Cardiac fibroblast (primary cell): ENCODE data around the gene ZNF500.

ENCODE experiments used
- DNase-seq, 2 donors: peaks; one replicate each; pipeline versions ENCODE4 v3.0.0 to v3.0.0-alpha.2; 2010; ENCODE audit warnings: low read depth in 2 of 2
- H3K4me3 ChIP-seq, 2 donors: replicated peaks in 1 of 2; 1 replicate in 1 of 2; 2 replicates in 1 of 2; pipeline ENCODE4 v1.5.1; 2011; ENCODE audit warnings: low read depth in 2 of 2, low read length in 2 of 2, mild to moderate bottlenecking in 2 of 2, moderate library complexity in 1 of 2
- CTCF ChIP-seq: IDR thresholded peaks from one replicate; pipeline ENCODE4 v1.5.1; 2011; ENCODE audit warnings: low read depth, mild to moderate bottlenecking, low read length, inconsistent platforms

ZNF500 gene

GRCh38 chr16:4806280-4806679 lies 39.3 kb upstream of the ZNF500 start:
- DNase-seq, result no peak
- no peak for TF ChIP-seq CTCF
- no peak overlapping the region for H3K4me3 ChIP-seq

GRCh38 chr16:4805231-4805630 lies 38.3 kb upstream of the ZNF500 start:
- peak in 1 of 2 donors; percentile 26 for DNase-seq
- H3K4me3 ChIP-seq, result no peak overlapping the region
- no peak for TF ChIP-seq CTCF

- H3K4me3 ChIP-seq, result no peak overlapping the region
- TF ChIP-seq CTCF, result no peak
- no peak for DNase-seq
These were observed 37.2 kb upstream of the ZNF500 start for GRCh38 chr16:4803898-4804762.

- peak overlapping the region in 1 of 2 donors; percentile 78 for H3K4me3 ChIP-seq
- peak in 1 of 2 donors; percentile 8 for DNase-seq
- no peak for TF ChIP-seq CTCF
These were observed 36.5 kb upstream of the ZNF500 start for GRCh38 chr16:4803401-4803844.

DNA sequence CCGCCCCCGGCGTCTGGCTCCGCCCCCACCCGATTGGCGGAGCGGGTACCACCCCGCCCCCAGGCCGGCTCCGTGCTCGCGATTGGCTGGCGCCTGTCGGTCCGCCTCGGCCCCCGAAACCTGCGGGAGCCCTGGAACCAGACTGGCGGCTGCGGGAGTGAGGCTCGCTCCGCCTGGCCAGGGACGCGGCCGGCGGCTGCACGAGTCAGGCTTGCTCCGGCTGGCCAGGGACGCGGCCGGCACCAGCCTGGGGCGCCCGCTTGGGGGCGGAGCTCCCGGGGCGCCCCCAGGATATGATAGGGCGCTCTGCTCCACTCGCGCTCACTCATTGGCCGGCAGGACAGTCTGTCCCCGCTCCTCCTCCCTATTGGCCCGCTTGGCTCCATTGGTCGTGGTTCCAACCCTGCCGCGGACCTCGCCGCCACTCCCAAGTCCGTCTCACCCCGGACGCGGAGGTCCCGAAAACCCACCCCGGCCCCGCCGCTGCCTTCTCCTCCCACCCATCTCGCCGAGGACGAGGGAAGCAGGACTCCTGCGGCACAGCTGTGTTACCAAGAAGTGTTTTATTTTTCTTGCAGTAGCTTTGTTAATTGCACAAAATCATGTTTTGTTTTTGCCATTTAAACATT lies 35.8 kb upstream of the ZNF500 start:
- peak overlapping the region; percentile 67 to 78 for H3K4me3 ChIP-seq
- TF ChIP-seq CTCF, result no peak
- DNase-seq, result peak; percentile 92 to 93

- no peak for TF ChIP-seq CTCF
- DNase-seq, result peak; percentile 19 to 52
- H3K4me3 ChIP-seq, result peak within 1 kb of the TSS; percentile 67 to 78
These were observed 35.1 kb upstream of the ZNF500 start, which contains the start of gene ROGDI for GRCh38 chr16:4801962-4802658. Gene ROGDI (minus strand): TSS chr16:4802633. CDS start chr16:4802571, 62 bp downstream.
